ENCODE results near the gene FLRT2. TPM values are rescaled to one million over a fixed set of nuclear protein-coding genes. Genes with fewer than 3 reads are reported as not detected.
A peak's percentile ranks its signal among the peaks of the same experiment; 100 is the strongest.

The FLRT2 gene
- total RNA-seq, 1 donor from 2014 or later = 227 TPM

DNA sequence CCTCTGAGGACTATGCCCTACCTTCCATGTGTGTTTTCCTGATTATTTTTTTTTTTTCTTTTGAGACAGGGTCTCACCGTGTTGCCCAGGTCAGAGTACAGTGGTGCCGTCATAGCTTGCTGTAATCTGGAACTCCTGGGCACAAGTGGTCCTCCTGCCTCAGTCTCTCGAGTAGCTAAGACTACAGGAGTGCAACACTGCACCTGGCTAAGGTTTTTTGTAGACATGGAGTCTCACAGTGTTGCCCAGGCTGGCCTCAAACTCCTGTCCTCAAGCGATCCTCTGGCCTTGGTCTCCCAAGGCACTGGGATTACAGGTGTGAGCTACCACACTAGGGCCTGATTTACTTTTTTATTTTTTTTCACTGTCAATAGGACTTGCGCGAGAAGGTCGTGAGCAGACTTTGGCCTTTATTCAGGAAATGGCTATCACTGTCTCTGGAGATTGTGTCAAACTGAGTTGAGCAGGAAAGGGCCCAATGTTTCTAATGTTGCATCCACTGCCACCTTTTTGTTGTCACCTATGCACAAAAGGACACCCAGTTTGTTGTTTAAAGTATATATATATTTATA, 47.7 kb downstream of the FLRT2 start:
- no peak overlapping the region for H3K4me3 Mint-ChIP-seq (ENCODE audit: unreplicated experiment)
- peaks cover 9% of the 10 kb centered on the region for H3K36me3 Mint-ChIP-seq (ENCODE audit: low read depth)
- H3K27ac Mint-ChIP-seq (ENCODE audit: unreplicated experiment) = peak overlapping the region; percentile 66
- no peak for DNase-seq (ENCODE audit: low spot score)
- H3K9me3 Mint-ChIP-seq (ENCODE audit: low read depth) = no peaks in the 10 kb centered on the region
- no peaks in the 10 kb centered on the region for H3K27me3 Mint-ChIP-seq (ENCODE audit: low read depth)
- TF ChIP-seq, protein P1, sequence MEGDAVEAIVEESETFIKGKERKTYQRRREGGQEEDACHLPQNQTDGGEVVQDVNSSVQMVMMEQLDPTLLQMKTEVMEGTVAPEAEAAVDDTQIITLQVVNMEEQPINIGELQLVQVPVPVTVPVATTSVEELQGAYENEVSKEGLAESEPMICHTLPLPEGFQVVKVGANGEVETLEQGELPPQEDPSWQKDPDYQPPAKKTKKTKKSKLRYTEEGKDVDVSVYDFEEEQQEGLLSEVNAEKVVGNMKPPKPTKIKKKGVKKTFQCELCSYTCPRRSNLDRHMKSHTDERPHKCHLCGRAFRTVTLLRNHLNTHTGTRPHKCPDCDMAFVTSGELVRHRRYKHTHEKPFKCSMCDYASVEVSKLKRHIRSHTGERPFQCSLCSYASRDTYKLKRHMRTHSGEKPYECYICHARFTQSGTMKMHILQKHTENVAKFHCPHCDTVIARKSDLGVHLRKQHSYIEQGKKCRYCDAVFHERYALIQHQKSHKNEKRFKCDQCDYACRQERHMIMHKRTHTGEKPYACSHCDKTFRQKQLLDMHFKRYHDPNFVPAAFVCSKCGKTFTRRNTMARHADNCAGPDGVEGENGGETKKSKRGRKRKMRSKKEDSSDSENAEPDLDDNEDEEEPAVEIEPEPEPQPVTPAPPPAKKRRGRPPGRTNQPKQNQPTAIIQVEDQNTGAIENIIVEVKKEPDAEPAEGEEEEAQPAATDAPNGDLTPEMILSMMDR (IDR thresholded peaks at IDR 0.05) = no peak
- peaks cover 90% of the 10 kb centered on the region for H3K4me1 Mint-ChIP-seq (ENCODE audit: low read depth)

DNA sequence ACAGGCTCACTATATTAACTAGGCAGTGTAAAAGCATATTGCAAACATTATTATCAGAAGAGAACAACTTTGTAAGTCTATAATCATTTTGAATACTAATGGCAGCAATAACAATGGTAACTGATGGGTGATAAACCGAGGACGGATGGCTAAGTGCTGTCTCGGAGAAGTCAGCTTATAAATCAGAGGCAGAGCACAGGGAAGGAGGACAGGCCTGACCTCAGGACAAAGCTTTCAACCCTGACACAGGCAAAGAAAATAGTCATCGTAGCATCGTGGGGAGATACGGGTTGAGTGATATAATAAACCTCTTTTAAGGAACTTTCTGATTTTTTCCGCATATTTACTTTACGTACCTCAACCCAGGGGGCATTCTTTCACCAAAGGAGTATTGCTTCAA, 48.4 kb downstream of the FLRT2 start:
- no peaks in the 10 kb centered on the region for H3K27me3 Mint-ChIP-seq (ENCODE audit: low read depth)
- no peaks in the 10 kb centered on the region for H3K9me3 Mint-ChIP-seq (ENCODE audit: low read depth)
- no peak overlapping the region for H3K4me3 Mint-ChIP-seq (ENCODE audit: unreplicated experiment)
- no peak for DNase-seq (ENCODE audit: low spot score)
- peaks cover 9% of the 10 kb centered on the region for H3K36me3 Mint-ChIP-seq (ENCODE audit: low read depth)
- H3K4me1 Mint-ChIP-seq (ENCODE audit: low read depth) = peaks cover 84% of the 10 kb centered on the region
- H3K27ac Mint-ChIP-seq (ENCODE audit: unreplicated experiment) = no peak overlapping the region
- TF ChIP-seq, protein P1 (IDR thresholded peaks at IDR 0.05) = no peak

DNA sequence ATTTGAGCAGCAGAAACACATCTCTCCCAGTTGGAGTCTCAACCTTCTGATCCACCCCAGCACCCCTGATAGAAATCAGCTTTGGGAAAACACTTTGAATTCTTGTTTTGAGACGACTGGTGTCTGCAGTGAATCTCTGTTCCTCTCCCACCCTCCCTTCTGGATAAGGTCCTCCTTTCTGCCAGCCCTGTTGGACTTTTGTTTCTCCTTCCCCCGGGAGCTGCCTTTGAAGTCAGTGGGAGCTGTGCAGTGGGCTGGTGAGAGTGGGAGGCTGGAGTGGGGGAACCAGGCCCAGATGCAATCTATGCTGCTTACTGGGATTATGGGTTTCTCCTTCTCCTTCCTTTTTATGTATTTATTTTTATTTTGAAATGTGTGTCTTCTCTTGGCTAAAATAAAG, 49.0 kb downstream of the FLRT2 start:
- no peak for DNase-seq (ENCODE audit: low spot score)

DNA sequence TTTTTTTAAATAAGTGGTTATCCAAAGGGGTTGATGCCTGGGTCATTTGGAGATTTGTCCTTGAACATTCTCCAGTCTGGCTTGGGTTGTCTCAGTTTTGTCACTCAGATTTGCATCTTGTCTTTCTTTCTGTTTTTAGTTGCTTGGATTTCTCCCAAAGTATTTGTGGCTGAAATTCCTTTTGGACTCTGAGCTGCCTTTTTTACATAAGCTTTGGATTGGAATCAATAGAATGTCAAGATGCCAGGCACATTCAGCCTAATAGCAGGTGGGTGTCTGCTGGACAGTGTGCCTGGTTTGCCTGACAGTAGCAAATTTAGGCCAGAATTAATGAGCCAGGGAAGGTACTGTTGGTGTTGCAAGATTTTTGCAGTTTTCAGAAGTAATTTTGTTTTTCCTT, 50.0 kb downstream of the FLRT2 start:
- no peak for DNase-seq (ENCODE audit: low spot score)
- Mint-ChIP-seq H3K36me3 (ENCODE audit: low read depth) (peaks cover 9% of the 10 kb centered on the region), H3K4me1 (ENCODE audit: low read depth) (peaks cover 82% of the 10 kb centered on the region), H3K27ac (ENCODE audit: unreplicated experiment) (peak overlapping the region; percentile 27), H3K9me3 (ENCODE audit: low read depth) (no peaks in the 10 kb centered on the region), H3K27me3 (ENCODE audit: low read depth) (no peaks in the 10 kb centered on the region), H3K4me3 (ENCODE audit: unreplicated experiment) (no peak overlapping the region)
- TF ChIP-seq, protein P1 (IDR thresholded peaks at IDR 0.05) = no peak

More for the DNA sequence above, 49.0 kb downstream of the FLRT2 start:
- no peaks in the 10 kb centered on the region for H3K9me3 Mint-ChIP-seq (ENCODE audit: low read depth)
- H3K27me3 Mint-ChIP-seq (ENCODE audit: low read depth) = no peaks in the 10 kb centered on the region
- no peak overlapping the region for H3K4me3 Mint-ChIP-seq (ENCODE audit: unreplicated experiment)
- H3K4me1 Mint-ChIP-seq (ENCODE audit: low read depth) = peaks cover 84% of the 10 kb centered on the region
- H3K27ac Mint-ChIP-seq (ENCODE audit: unreplicated experiment) = no peak overlapping the region
- TF ChIP-seq, protein P1 (IDR thresholded peaks at IDR 0.05) = no peak
- peaks cover 9% of the 10 kb centered on the region for H3K36me3 Mint-ChIP-seq (ENCODE audit: low read depth)

DNA sequence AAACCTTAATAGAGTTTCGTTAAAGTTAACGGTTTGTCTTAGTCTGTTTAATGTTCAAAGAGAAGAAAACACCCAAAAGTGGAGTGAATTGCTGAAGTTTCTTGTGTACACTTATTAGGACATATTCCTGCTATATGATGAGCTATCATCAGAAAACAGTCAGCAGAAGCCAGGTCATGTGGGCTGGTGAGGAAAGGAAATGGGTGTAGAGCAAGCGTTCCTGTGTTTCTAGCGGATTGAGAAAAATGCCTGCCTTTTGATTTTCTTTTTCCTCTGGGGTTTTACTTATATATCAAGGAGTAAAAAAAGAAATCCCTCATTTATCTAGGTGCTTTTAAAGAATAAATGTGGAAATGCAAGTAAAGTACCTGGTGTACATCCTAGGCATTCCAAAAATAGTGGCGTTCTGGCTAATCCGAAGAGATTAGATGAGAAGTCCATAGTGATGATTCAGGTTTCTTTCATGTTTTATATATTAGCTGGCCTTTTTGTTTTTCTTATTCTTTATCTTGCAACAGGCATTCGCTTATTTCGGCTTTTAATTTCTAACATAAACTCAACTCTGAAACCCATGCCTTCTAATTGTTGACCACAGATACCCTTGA, 50.7 kb downstream of the FLRT2 start:
- Mint-ChIP-seq H3K4me3 (ENCODE audit: unreplicated experiment) (no peak overlapping the region), H3K36me3 (ENCODE audit: low read depth) (peaks cover 10% of the 10 kb centered on the region), H3K9me3 (ENCODE audit: low read depth) (no peaks in the 10 kb centered on the region), H3K27me3 (ENCODE audit: low read depth) (no peaks in the 10 kb centered on the region), H3K4me1 (ENCODE audit: low read depth) (peaks cover 75% of the 10 kb centered on the region), H3K27ac (ENCODE audit: unreplicated experiment) (peak overlapping the region; percentile 47)
- TF ChIP-seq, protein P1 (IDR thresholded peaks at IDR 0.05) = no peak
- no peak for DNase-seq (ENCODE audit: low spot score)

All from chondrocyte (in vitro differentiated cells).